ENCODE results near the gene TRAPPC3. TPM values are rescaled to one million over a fixed set of nuclear protein-coding genes. Genes with fewer than 3 reads are reported as not detected.

Gene TRAPPC3
- total and polyA plus RNA-seq, 9 of the 15 experiments (the other 6 are each of a cell fraction or from before 2014, with no cell fraction given) = 20.6 to 141 (median 112) TPM

- TF ChIP-seq ZNF133 (CRISPR knock-in tag; IDR thresholded peaks at IDR 0.05) (no peak), NR2C2 (CRISPR knock-in tag; IDR thresholded peaks at IDR 0.05) (peak; percentile 65; the same call in 1 of the 2 replicates), NR2C2 (tag; IDR thresholded peaks at IDR 0.05) (peak; percentile 57; the same call in 1 of the 2 replicates), E2F5 (CRISPR knock-in tag; IDR thresholded peaks at IDR 0.05) (peak; percentile 90; the same call in 1 of the 2 replicates), JUN (IDR thresholded peaks at IDR 0.05; ENCODE audit: borderline replicate concordance, low read depth, low read length) (0 out of 2 replicates have a peak, but pooled peaks have one; percentile 19), JUN (CRISPR knock-in tag; IDR thresholded peaks at IDR 0.05; ENCODE audit: borderline replicate concordance) (no peak), BHLHE40 (IDR thresholded peaks at IDR 0.05; ENCODE audit: low read length) (peak; percentile 34), SMARCB1 (IDR thresholded peaks at IDR 0.05; ENCODE audit: insufficient read length, low read depth) (no peak), ETV6 (IDR thresholded peaks at IDR 0.05; ENCODE audit: borderline replicate concordance in 1 of 2, low read depth in 2 of 2, low read length in 1 of 2) (no peak), ETV6 (CRISPR knock-in tag; IDR thresholded peaks at IDR 0.05; ENCODE audit: borderline replicate concordance) (no peak), TARDBP (IDR thresholded peaks at IDR 0.05) (peak; percentile 29; the same call in 1 of the 2 replicates), ZC3H4 (CRISPR knock-in tag; IDR thresholded peaks at IDR 0.05; ENCODE audit: borderline replicate concordance) (no peak), ELF2 (CRISPR knock-in tag; IDR thresholded peaks at IDR 0.05) (peak; percentile 16; the same call in 1 of the 2 replicates), ZKSCAN3 (CRISPR knock-in tag; IDR thresholded peaks at IDR 0.05) (no peak), DEAF1 (CRISPR knock-in tag; IDR thresholded peaks at IDR 0.05) (peak; percentile 93), CREM (IDR thresholded peaks at IDR 0.05; ENCODE audit: low read depth) (peak; percentile 8; the same call in 1 of the 2 replicates), TEAD1 (CRISPR knock-in tag; IDR thresholded peaks at IDR 0.05) (peak in 1 of 2 experiments; percentile 79; a peak in 1 of 4 replicates), BRCA1 (IDR thresholded peaks at IDR 0.05) (no peak), BRCA1 (CRISPR knock-in tag; IDR thresholded peaks at IDR 0.05) (0 out of 2 replicates have a peak, but pooled peaks have one; percentile 71), ESRRA (IDR thresholded peaks at IDR 0.05; ENCODE audit: borderline replicate concordance, low read depth) (peak; percentile 31; the same call in 1 of the 2 replicates), JUND (IDR thresholded peaks at IDR 0.05; ENCODE audit: borderline replicate concordance, low read depth, low read length) (peak; percentile 52; the same call in 1 of the 2 replicates), JUND (tag; IDR thresholded peaks at IDR 0.05; ENCODE audit: borderline replicate concordance, low read depth, low read length) (no peak), BRD9 (IDR thresholded peaks at IDR 0.05; ENCODE audit: low read depth, partially characterized antibody) (peak; percentile 79), ZNF197 (CRISPR knock-in tag; IDR thresholded peaks at IDR 0.05; ENCODE audit: low read depth) (0 out of 2 replicates have a peak, but pooled peaks have one; percentile 32), ZNF282 (CRISPR knock-in tag; IDR thresholded peaks at IDR 0.05) (peak; percentile 32; the same call in 1 of the 2 replicates), MAX (CRISPR knock-in tag; IDR thresholded peaks at IDR 0.05) (peak; percentile 34; the same call in 1 of the 2 replicates), PHF8 (IDR thresholded peaks at IDR 0.05; ENCODE audit: borderline replicate concordance, low read length) (peak; percentile 16; the same call in 1 of the 2 replicates), ZNF274 (IDR thresholded peaks at IDR 0.05; ENCODE audit: borderline replicate concordance, low read depth, low read length) (no peak), DPF2 (IDR thresholded peaks at IDR 0.05) (peak; percentile 65)
Measured at GRCh38 chr1:36099681-36100341, 49.5 kb downstream of the TRAPPC3 start (continued).

Data from K562 (cell line).